NB4 (cell line): ENCODE results near the gene PPIH.

ENCODE experiments used
- CTCF ChIP-seq: IDR thresholded peaks from one replicate; pipeline ENCODE4 v1.5.1; 2012; ENCODE audit warnings: low read depth, low read length
- MAX ChIP-seq: IDR thresholded peaks from 2 replicates; pipeline ENCODE4 v1.6.1; 2011; ENCODE audit warnings: low read depth, low read length
- POLR2A ChIP-seq: IDR thresholded peaks from 2 replicates; pipeline ENCODE4 v1.6.1; 2011; ENCODE audit warnings: mild to moderate bottlenecking; ENCODE audit not compliant: insufficient read length; ENCODE audit errors: extremely low read depth

- TF ChIP-seq CTCF: no peak
- no peak for TF ChIP-seq POLR2A
- TF ChIP-seq MAX: no peak
These were observed 37.9 kb upstream of the PPIH start for GRCh38 chr1:42620307-42620706.
